ENCODE data around the gene TTC39C.
A peak's percentile ranks its signal among the peaks of the same experiment; 100 is the strongest.

The TTC39C gene

DNA sequence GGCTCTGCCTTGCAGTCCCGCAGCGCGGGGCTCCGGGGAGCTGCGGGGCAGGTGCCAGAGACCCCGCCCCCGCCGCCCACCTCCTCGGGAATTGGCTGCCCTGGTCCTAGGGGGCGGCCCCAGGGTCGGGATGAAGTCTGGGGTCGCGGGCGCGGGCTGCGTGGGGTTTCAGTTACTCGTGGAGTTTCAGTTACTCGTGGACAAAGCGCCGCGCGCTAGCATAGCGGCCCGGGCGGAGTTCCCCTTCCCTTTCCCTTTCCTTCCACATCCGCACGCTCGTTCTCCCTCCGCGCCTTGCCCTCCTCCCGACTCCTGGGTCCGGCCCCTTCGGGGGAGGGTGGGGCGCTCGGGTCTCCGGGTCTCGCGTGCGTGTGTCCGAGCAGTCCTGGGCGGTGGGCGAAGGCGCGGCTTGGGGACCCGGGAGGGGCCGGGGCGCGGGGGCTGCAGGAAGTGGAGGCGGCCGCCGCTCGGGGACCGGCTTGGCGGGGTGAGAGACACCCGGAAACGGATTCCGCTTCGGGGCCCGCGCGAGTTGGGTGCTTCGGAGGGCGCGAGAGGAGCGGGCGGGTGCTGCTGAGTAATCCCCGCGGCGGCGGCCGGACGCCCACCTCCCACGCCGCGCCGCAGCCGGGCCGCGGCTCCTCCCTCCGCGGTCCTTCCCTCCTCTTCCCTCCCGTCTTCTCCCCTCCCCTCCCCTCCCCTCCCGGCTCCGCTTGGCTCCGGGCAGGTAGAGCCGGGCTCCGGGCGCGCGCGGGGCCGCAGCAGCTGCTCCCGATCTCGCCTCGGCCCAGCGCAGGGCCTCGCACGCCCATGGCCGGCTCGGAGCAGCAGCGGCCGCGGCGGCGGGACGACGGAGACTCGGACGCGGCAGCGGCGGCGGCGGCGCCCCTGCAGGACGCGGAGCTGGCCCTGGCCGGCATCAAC lies at the start of gene TTC39C:
TTC39C (plus strand) TSS at position 693 of the 924 bp plus-strand sequence; CDS start at position 811, 118 bp downstream.
- Histone ChIP-seq H3K27me3 (replicated peaks; ENCODE audit: control insufficient read depth, insufficient read depth, low read length) (no peaks in the 10 kb centered on the region), H3K4me3 (ENCODE audit: low read length) (peak within 1 kb of the TSS; percentile 87), H3K9me3 (ENCODE audit: control insufficient read depth, low read length) (no peaks in the 10 kb centered on the region), H3K36me3 (ENCODE audit: control insufficient read depth, insufficient read depth, low read length, severe bottlenecking) (peaks cover 8% of the 10 kb centered on the region), H3K9ac (ENCODE audit: low read length) (peak within 1 kb of the TSS; percentile 96), H3K4me1 (ENCODE audit: control insufficient read depth, insufficient read depth, low read length) (peaks cover 47% of the 10 kb centered on the region)
- DNase-seq (ENCODE audit: low read depth), result peak; percentile 89

DNA sequence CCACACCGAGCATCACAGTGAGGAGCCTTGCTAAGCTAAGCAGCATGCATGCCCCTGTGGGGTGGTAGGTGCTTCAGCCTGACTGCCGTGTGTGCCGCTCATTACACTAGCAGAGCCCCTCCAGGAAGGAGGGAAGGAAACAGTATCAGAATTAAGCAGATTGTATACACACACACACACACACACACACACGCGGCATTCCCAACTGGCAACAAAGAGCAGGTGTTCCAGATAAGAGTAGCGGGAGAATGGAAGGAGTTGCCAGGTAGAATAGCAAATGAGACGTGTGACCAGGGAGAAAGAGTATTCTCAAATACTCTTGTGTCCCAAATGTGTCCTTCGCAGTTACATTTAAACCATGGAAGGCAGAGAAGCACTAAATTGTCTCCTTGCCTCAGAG lies 47.6 kb upstream of the TTC39C start:
- Histone ChIP-seq H3K4me1 (ENCODE audit: control insufficient read depth, insufficient read depth, low read length) (no peaks in the 10 kb centered on the region), H3K4me3 (ENCODE audit: low read length) (no peak overlapping the region), H3K9ac (ENCODE audit: low read length) (no peak overlapping the region), H3K9me3 (ENCODE audit: control insufficient read depth, low read length) (no peaks in the 10 kb centered on the region), H3K27me3 (replicated peaks; ENCODE audit: control insufficient read depth, insufficient read depth, low read length) (peaks cover 3% of the 10 kb centered on the region), H3K36me3 (ENCODE audit: control insufficient read depth, insufficient read depth, low read length, severe bottlenecking) (no peaks in the 10 kb centered on the region)
- no peak for DNase-seq (ENCODE audit: low read depth)

DNA sequence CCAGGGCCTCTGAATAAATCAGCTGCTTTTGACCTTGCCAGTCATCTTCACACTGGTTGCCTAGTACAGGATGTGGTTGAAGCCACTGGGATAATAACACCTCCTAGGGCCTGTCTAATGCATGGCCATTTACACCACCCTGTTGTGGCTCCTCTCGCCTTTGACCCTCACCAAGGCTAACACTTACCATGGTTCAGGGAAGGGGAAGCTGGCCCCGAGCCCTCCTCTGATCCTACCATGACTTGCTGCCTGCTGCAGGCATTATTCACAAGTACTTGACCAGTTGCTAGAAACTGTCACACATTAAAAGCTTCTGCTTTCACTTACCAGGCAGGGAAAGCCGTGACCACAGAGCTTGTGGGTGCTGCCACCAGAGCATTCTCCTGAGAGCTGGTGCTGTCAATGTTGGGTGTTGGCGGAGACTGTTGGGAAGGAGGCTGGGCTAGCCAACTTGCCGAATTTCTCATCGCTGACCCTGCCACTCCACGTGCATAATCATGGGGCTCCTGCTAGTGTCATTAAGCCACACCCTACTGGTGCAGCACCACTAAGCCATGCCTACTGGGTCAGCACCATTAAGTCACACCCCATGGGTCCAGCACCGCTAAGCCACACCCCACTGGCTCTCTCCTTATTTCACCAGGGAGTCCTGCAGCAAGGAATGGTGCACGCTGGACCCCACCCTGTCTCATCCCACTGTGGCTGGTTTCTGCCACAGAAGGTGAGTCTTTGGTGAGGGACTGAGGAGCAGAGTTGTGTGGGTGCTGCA lies 47.0 kb upstream of the TTC39C start:
- no peaks in the 10 kb centered on the region for H3K4me1 ChIP-seq (ENCODE audit: control insufficient read depth, insufficient read depth, low read length)
- no peaks in the 10 kb centered on the region for H3K36me3 ChIP-seq (ENCODE audit: control insufficient read depth, insufficient read depth, low read length, severe bottlenecking)
- peaks cover 3% of the 10 kb centered on the region for H3K27me3 ChIP-seq (replicated peaks; ENCODE audit: control insufficient read depth, insufficient read depth, low read length)

DNA sequence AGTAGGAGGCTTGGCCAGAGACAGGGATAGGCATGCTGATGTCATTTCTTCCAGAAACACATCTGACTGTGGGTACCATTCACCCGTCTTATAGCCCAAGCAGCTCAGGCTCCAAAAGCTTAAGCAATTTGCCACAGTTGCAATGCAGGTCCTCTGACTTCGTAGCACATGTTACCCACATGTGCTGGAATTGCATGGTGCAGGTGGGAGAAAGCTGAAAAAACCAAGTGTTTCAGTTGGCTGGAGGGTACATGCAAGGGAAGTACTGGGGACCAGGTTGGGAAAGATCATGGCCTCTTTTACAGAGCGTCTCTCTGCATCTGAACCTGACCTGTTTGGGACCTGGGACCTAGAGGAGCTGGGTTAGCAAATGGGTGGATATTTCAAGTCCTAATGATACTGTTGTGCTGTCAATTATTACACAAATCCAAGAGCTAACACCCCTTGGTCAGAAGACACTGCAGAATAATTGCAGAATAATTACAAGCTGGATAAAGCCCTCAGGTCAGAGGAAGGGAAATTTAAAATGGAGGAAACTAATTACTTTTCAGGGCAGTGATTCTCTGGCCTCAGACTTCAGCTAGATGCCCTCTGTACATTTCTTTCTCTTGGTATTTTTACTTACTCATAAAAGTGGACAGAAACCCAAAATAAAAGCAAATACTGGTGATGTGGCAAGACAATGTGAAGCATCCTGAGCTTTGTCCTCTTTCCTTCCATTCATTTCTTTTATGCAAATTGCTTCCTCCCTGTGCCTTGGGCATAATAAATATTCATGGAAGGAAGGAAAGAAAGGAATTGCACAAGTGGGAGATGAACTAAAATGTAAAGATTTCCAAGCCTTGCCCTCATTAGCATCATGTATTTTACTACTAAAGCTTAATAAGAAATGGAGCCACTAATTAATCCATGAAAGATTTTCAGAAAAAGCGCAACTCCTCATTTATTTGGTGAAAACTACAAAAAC lies 45.6 kb upstream of the TTC39C start:
- no peak for DNase-seq (ENCODE audit: low read depth)
- H3K9ac ChIP-seq (ENCODE audit: low read length), result no peak overlapping the region
- H3K27me3 ChIP-seq (replicated peaks; ENCODE audit: control insufficient read depth, insufficient read depth, low read length), result peaks cover 3% of the 10 kb centered on the region
- no peaks in the 10 kb centered on the region for H3K9me3 ChIP-seq (ENCODE audit: control insufficient read depth, low read length)
- H3K4me1 ChIP-seq (ENCODE audit: control insufficient read depth, insufficient read depth, low read length), result no peaks in the 10 kb centered on the region
- H3K36me3 ChIP-seq (ENCODE audit: control insufficient read depth, insufficient read depth, low read length, severe bottlenecking), result no peaks in the 10 kb centered on the region
- no peak overlapping the region for H3K4me3 ChIP-seq (ENCODE audit: low read length)

More for the DNA sequence above, 47.0 kb upstream of the TTC39C start:
- no peak for DNase-seq (ENCODE audit: low read depth)
- Histone ChIP-seq H3K9me3 (ENCODE audit: control insufficient read depth, low read length) (no peaks in the 10 kb centered on the region), H3K9ac (ENCODE audit: low read length) (no peak overlapping the region), H3K4me3 (ENCODE audit: low read length) (no peak overlapping the region)

DNA sequence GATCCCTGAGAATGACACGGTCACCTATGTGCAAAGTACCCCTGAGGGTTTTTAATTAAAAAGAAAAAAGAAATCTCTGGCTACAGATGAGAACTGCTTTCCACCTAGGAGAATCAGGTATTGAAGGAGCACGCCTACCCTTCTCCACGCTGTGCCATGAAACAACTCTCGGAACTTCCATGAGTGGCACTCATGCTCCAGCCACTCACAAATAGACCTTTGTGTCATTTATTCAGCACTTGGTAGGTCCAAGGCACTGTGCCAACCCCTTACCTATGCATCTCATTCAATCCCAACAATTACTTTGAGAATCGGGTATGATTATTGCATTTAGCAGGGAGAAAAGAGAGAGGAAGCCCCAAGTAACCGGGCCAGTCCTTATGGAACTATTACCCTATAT lies 44.9 kb upstream of the TTC39C start:
- no peaks in the 10 kb centered on the region for H3K36me3 ChIP-seq (ENCODE audit: control insufficient read depth, insufficient read depth, low read length, severe bottlenecking)
- no peak for DNase-seq (ENCODE audit: low read depth)
- H3K27me3 ChIP-seq (replicated peaks; ENCODE audit: control insufficient read depth, insufficient read depth, low read length), result peaks cover 3% of the 10 kb centered on the region
- H3K4me1 ChIP-seq (ENCODE audit: control insufficient read depth, insufficient read depth, low read length), result no peaks in the 10 kb centered on the region
- H3K9ac ChIP-seq (ENCODE audit: low read length), result no peak overlapping the region
- H3K4me3 ChIP-seq (ENCODE audit: low read length), result no peak overlapping the region
- no peaks in the 10 kb centered on the region for H3K9me3 ChIP-seq (ENCODE audit: control insufficient read depth, low read length)

DNA sequence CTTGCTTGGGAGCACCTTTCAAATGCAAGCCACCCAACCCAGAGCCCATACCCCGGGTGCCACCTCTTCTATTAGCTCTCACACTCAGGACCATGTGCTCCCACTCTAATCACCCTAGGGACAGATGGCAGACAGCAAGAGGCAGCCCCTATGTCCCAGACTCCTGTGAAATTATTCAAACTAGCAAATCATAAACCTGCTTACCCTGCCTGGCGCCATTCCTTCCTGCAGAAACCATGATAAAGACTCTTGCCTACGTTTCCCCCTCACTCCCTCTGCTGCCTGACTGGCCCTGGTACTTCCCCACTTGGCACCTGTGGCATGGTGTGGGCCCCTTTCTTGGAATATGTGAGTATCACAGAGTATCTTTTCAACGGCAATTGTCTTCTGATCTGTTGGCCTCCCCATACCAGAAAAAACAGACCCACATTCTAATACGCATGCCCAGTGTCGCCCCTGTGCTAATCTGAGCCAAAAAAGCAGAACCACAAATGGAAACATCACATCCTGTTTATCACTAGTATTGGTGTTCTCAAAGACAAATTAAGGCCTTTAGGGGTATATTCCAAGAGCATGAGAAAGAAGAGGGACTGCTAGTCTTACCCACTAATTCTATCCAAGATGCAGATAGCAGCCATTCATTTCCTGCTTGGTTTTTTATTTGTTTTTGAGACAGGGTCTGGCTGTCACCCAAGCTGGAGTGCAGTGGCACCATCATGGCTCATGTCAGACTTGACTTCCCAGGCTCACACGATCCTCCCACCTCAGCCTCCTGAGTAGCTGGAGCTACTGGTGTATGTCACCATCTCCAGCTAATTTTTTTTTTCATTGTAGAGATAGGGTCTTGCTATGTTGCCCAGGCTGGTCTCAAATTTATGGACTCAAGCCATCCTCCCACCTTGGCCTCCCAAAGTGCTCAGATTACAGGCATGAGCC lies 44.1 kb upstream of the TTC39C start:
- DNase-seq (ENCODE audit: low read depth), result no peak

DNA sequence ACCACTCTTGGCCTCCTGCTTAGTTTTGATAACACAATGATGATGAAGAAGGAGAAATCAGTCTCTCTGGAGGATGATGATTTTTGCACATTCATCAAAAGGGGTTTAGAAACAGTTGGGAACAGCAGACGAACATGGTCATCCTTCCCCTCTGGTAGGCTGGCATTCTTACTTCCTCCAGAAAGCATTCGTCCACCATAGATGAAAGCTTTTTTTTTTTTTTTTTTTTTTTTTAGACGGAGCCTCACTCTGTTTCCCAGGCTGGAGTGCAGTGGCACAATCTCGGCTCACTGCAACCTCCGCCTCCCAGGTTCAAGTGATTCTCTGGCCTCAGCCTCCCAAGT lies 43.5 kb upstream of the TTC39C start:
- no peaks in the 10 kb centered on the region for H3K4me1 ChIP-seq (ENCODE audit: control insufficient read depth, insufficient read depth, low read length)
- H3K36me3 ChIP-seq (ENCODE audit: control insufficient read depth, insufficient read depth, low read length, severe bottlenecking), result no peaks in the 10 kb centered on the region
- no peak overlapping the region for H3K4me3 ChIP-seq (ENCODE audit: low read length)
- H3K27me3 ChIP-seq (replicated peaks; ENCODE audit: control insufficient read depth, insufficient read depth, low read length), result no peaks in the 10 kb centered on the region
- no peak overlapping the region for H3K9ac ChIP-seq (ENCODE audit: low read length)
- no peaks in the 10 kb centered on the region for H3K9me3 ChIP-seq (ENCODE audit: control insufficient read depth, low read length)
- no peak for DNase-seq (ENCODE audit: low read depth)

More for the DNA sequence above, 44.1 kb upstream of the TTC39C start:
- Histone ChIP-seq H3K9ac (ENCODE audit: low read length) (no peak overlapping the region), H3K4me1 (ENCODE audit: control insufficient read depth, insufficient read depth, low read length) (no peaks in the 10 kb centered on the region), H3K27me3 (replicated peaks; ENCODE audit: control insufficient read depth, insufficient read depth, low read length) (peaks cover 3% of the 10 kb centered on the region), H3K9me3 (ENCODE audit: control insufficient read depth, low read length) (no peaks in the 10 kb centered on the region), H3K36me3 (ENCODE audit: control insufficient read depth, insufficient read depth, low read length, severe bottlenecking) (no peaks in the 10 kb centered on the region), H3K4me3 (ENCODE audit: low read length) (no peak overlapping the region)

DNA sequence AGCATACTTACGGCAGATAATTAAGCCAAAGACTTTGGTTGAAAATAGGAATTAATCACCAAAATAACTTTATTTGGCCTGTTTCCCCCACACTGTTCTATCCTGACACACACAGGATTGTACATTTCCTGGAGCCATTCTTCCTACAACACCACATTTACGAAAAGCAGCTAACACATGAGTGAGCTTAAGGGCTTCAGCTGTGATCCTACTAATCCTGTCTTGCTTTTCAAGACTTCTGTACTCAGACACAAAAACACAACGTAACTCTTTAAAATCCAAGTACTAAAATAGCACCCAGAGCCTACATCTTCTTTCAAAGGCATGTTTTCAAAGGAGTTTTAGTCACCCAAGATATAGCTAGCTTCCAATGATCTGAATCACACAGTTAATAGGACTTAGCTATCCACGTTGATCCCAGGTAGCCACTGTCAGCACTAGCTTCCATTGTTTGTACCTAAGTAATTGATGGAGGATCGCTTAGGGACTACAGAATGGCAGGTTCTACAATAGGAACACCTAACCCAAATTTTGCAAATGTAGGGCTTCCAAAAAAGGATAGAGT lies 42.8 kb upstream of the TTC39C start:
- Histone ChIP-seq H3K36me3 (ENCODE audit: control insufficient read depth, insufficient read depth, low read length, severe bottlenecking) (no peaks in the 10 kb centered on the region), H3K4me1 (ENCODE audit: control insufficient read depth, insufficient read depth, low read length) (no peaks in the 10 kb centered on the region), H3K4me3 (ENCODE audit: low read length) (no peak overlapping the region), H3K27me3 (replicated peaks; ENCODE audit: control insufficient read depth, insufficient read depth, low read length) (no peaks in the 10 kb centered on the region), H3K9ac (ENCODE audit: low read length) (no peak overlapping the region), H3K9me3 (ENCODE audit: control insufficient read depth, low read length) (no peaks in the 10 kb centered on the region)
- DNase-seq (ENCODE audit: low read depth), result no peak

DNA sequence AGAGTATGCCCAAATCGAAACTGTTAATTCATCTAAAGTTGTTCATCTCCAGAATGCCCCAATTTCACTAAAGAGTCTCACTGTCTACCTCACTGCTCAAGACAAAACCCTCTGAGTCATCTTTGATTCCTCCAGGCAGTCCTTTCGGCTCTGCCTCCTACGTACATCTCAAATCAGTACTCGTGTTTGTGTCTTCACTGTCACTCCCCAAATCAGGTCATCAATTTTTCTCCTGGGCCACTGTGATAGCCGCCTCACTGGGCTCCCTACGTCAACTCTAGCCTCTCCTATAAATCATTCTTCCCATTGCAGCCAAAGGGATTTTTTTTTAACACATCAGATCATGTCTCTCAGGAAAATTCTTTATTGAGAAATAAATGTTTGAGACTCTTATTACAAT lies 42.1 kb upstream of the TTC39C start:
- DNase-seq (ENCODE audit: low read depth), result no peak
- Histone ChIP-seq H3K36me3 (ENCODE audit: control insufficient read depth, insufficient read depth, low read length, severe bottlenecking) (no peaks in the 10 kb centered on the region), H3K4me3 (ENCODE audit: low read length) (no peak overlapping the region), H3K4me1 (ENCODE audit: control insufficient read depth, insufficient read depth, low read length) (no peaks in the 10 kb centered on the region), H3K27me3 (replicated peaks; ENCODE audit: control insufficient read depth, insufficient read depth, low read length) (no peaks in the 10 kb centered on the region), H3K9ac (ENCODE audit: low read length) (no peak overlapping the region), H3K9me3 (ENCODE audit: control insufficient read depth, low read length) (no peaks in the 10 kb centered on the region)

DNA sequence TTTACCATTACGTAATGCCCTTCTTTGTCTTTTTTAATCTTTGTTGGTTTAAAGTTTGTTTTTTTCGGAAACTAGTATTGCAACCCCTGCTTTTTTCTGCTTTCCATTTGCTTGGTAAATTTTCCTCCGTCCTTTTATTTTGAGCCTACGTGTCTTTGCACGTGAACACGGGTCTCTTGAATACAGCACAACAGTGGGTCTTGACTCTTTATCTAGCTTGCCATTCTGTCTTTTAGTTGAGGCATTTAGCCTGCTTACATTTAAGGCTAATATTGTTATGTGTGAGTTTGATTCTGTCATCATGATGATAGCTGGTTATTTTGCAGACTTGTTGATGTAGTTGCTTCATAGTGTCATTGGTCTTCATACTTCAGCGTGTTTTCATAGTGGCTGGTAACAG lies 37.5 kb upstream of the TTC39C start:
- Histone ChIP-seq H3K4me1 (ENCODE audit: control insufficient read depth, insufficient read depth, low read length) (peaks cover 16% of the 10 kb centered on the region), H3K4me3 (ENCODE audit: low read length) (no peak overlapping the region), H3K9me3 (ENCODE audit: control insufficient read depth, low read length) (no peaks in the 10 kb centered on the region), H3K36me3 (ENCODE audit: control insufficient read depth, insufficient read depth, low read length, severe bottlenecking) (no peaks in the 10 kb centered on the region), H3K9ac (ENCODE audit: low read length) (no peak overlapping the region), H3K27me3 (replicated peaks; ENCODE audit: control insufficient read depth, insufficient read depth, low read length) (no peaks in the 10 kb centered on the region)
- DNase-seq (ENCODE audit: low read depth), result no peak

Data from adipocyte (in vitro differentiated cells).